VCaP (cell line): Measurements from ENCODE around the gene CDC42SE2.

Source experiments
- H3K27ac ChIP-seq: fragments of 450-650 bp; 2 replicates; pipeline ENCODE4 v1.5.1; 2017
- TF ChIP-seq, protein P1 (sequence below): fragments of 450-650 bp; conservative IDR thresholded peaks from 2 replicates; pipeline ENCODE4 v1.5.1; 2017; ENCODE audit warnings: mild to moderate bottlenecking, moderate library complexity

CDC42SE2 gene

GRCh38 chr5:131382407-131383395 lies 118.8 kb downstream of the CDC42SE2 start:
- TF ChIP-seq, protein P1, sequence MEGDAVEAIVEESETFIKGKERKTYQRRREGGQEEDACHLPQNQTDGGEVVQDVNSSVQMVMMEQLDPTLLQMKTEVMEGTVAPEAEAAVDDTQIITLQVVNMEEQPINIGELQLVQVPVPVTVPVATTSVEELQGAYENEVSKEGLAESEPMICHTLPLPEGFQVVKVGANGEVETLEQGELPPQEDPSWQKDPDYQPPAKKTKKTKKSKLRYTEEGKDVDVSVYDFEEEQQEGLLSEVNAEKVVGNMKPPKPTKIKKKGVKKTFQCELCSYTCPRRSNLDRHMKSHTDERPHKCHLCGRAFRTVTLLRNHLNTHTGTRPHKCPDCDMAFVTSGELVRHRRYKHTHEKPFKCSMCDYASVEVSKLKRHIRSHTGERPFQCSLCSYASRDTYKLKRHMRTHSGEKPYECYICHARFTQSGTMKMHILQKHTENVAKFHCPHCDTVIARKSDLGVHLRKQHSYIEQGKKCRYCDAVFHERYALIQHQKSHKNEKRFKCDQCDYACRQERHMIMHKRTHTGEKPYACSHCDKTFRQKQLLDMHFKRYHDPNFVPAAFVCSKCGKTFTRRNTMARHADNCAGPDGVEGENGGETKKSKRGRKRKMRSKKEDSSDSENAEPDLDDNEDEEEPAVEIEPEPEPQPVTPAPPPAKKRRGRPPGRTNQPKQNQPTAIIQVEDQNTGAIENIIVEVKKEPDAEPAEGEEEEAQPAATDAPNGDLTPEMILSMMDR: peak; percentile 56
- H3K27ac ChIP-seq: no peak overlapping the region

GRCh38 chr5:131384173-131384572 lies 120.3 kb downstream of the CDC42SE2 start:
- peak overlapping the region; percentile 73 for H3K27ac ChIP-seq

GRCh38 chr5:131384616-131385214 lies 120.9 kb downstream of the CDC42SE2 start:
- H3K27ac ChIP-seq: peak overlapping the region; percentile 73
- TF ChIP-seq, protein P1: no peak

More at GRCh38 chr5:131384173-131384572, 120.3 kb downstream of the CDC42SE2 start:
- TF ChIP-seq, protein P1: no peak

DNA sequence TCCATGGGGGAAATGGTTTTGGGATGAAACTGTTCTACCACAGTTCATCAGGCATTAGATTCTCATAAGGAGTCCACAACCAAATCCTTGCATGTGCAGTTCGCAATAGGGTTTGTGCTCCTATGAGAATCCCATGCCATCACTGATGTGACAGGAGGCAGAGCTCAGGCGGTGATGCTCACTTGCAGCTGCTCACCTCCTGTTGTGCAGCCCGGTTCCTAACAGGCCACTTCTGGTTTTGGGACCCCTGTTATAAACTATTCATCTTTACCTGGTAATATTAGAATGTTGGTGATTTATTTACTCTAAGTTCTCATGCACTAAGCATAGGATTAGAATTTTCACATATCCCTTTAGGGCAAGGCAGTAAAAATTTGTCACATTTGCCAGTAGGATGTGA lies 122.3 kb downstream of the CDC42SE2 start:
- TF ChIP-seq, protein P1: no peak
- H3K27ac ChIP-seq: peak overlapping the region; percentile 73

- TF ChIP-seq, protein P1: no peak
- H3K27ac ChIP-seq: peak overlapping the region; percentile 73
Measured at GRCh38 chr5:131386779-131387178, 122.9 kb downstream of the CDC42SE2 start.

- H3K27ac ChIP-seq: peak overlapping the region; percentile 73
- TF ChIP-seq, protein P1: no peak
Measured at GRCh38 chr5:131387255-131387654, 123.4 kb downstream of the CDC42SE2 start.
